ENCODE data around the gene TNFRSF13B.

TNFRSF13B gene

DNA sequence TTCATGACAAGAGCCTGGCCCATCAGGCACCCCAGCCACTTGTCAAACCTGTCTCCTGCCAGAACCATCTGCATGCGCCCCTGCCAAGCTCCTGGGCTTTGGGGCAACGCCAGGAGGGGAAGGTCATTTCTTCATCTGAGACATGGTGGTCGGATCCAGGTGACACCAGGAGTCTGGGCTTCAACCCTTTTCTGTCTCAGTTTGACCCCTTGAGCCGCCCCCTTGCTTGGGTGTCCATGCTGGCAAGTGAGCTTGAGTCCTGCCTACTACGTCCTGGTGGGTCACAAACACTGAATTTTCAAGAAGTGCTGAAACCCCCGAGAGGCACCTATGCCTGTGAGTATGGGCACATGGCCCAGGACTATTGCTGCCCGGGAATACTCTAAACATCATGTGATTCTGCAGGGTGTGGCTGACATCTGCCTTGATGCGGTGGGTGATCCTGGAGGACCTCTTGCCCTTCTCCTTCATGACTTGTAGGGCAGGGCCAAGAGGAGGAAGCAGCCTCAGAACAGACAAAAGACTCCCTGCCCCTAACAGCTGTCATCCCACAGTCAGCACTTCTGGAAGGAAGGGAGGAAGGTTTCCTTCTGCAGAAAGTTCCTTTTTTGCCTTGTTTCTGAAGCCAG is 43.4 kb downstream of the TNFRSF13B start:
- Histone ChIP-seq H2BK12ac (ENCODE audit: low read length) (peak overlapping the region; percentile 72), H3K23ac (ENCODE audit: low read length) (no peak overlapping the region), H3K9me3 (ENCODE audit: insufficient read depth, low read depth, low read length) (peaks cover 4% of the 10 kb centered on the region), H3K14ac (ENCODE audit: low read length) (peak overlapping the region; percentile 20), H3K4me3 (ENCODE audit: low read depth, low read length) (no peak overlapping the region), H3K27ac (ENCODE audit: low read depth, low read length) (peak overlapping the region; percentile 31), H3K18ac (ENCODE audit: low read length) (peak overlapping the region; percentile 15), H3K36me3 (ENCODE audit: control insufficient read depth in 1 of 2, insufficient read depth in 2 of 2, low read length in 2 of 2) (no peaks in the 10 kb centered on the region), H4K91ac (ENCODE audit: low read depth, low read length) (peak overlapping the region; percentile 54), H3K27me3 (ENCODE audit: insufficient read depth, low read length) (no peaks in the 10 kb centered on the region), H3K4ac (ENCODE audit: low read depth, low read length) (no peak overlapping the region), H2AFZ (ENCODE audit: insufficient read depth, low read length, poor library complexity) (no peak overlapping the region), H4K12ac (ENCODE audit: low read depth, low read length) (no peak overlapping the region), H3K79me2 (ENCODE audit: control insufficient read depth, insufficient read depth, low read length, poor library complexity) (no peaks in the 10 kb centered on the region), H3K9ac (ENCODE audit: low read length) (no peak overlapping the region), H3K79me1 (ENCODE audit: low read length) (peaks cover 2% of the 10 kb centered on the region), H2BK5ac (ENCODE audit: low read depth, low read length, poor library complexity) (no peak overlapping the region), H2AK5ac (ENCODE audit: low read length) (peak overlapping the region; percentile 1), H4K8ac (ENCODE audit: low read depth, low read length) (no peak overlapping the region), H2BK120ac (ENCODE audit: insufficient read depth, low read length, poor library complexity) (peak overlapping the region; percentile 0), H3K4me1 (ENCODE audit: control insufficient read depth in 1 of 2, insufficient read depth in 2 of 2, low read length in 2 of 2) (peaks cover 3 to 9% of the 10 kb centered on the region in 2 experiments), H3K4me2 (ENCODE audit: low read length) (no peak overlapping the region)
- no peak for DNase-seq
- WGBS (ENCODE audit: extremely low coverage, insufficient coverage, insufficient read length), result no CpG with 5 or more reads among the region's 8 CpGs

DNA sequence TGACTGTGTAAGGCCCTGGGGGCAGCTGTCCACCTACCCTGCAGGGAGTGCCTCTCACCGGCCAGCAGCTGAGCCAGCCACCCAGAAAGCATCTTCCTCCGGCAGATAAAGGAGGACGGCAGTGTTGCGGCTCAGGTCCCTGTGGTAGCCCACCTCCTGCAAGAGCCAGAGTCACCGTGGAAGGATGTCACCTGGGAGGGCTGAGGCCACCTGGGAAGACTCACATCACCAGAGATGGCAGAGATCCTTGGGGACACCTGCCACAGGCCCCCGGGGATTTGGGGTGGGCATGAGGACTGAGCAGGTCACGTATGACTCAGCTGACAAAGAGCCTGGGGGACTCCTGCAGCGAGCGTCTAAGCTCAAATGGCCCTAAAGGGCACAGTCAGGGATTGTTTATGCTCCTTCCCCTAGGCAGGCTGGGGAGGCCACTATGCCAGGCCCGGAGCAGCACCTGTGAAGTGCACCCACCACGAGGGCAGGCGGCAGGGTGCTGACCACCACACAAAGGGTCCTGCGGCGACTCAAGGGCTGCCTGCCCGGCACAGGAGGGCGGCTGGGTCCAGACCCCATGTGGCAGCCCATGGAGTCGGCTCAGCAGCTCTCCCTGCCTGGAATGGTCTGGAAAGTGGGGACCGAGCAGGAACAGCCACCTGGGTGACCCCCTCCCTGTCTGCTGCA is 44.1 kb downstream of the TNFRSF13B start:
- Histone ChIP-seq H2AFZ (ENCODE audit: insufficient read depth, low read length, poor library complexity) (no peak overlapping the region), H3K27me3 (ENCODE audit: insufficient read depth, low read length) (no peaks in the 10 kb centered on the region), H3K9ac (ENCODE audit: low read length) (no peak overlapping the region), H3K27ac (ENCODE audit: low read depth, low read length) (no peak overlapping the region), H3K18ac (ENCODE audit: low read length) (no peak overlapping the region), H2AK5ac (ENCODE audit: low read length) (peak overlapping the region; percentile 42), H4K8ac (ENCODE audit: low read depth, low read length) (no peak overlapping the region), H3K14ac (ENCODE audit: low read length) (peak overlapping the region; percentile 4), H3K4me1 (ENCODE audit: control insufficient read depth in 1 of 2, insufficient read depth in 2 of 2, low read length in 2 of 2) (peaks cover 3 to 9% of the 10 kb centered on the region in 2 experiments), H2BK12ac (ENCODE audit: low read length) (peak overlapping the region; percentile 27), H2BK120ac (ENCODE audit: insufficient read depth, low read length, poor library complexity) (no peak overlapping the region), H3K4me2 (ENCODE audit: low read length) (no peak overlapping the region), H3K9me3 (ENCODE audit: insufficient read depth, low read depth, low read length) (peaks cover 2% of the 10 kb centered on the region), H3K4ac (ENCODE audit: low read depth, low read length) (no peak overlapping the region), H2BK5ac (ENCODE audit: low read depth, low read length, poor library complexity) (no peak overlapping the region), H4K91ac (ENCODE audit: low read depth, low read length) (peak overlapping the region; percentile 54), H4K12ac (ENCODE audit: low read depth, low read length) (no peak overlapping the region), H3K79me2 (ENCODE audit: control insufficient read depth, insufficient read depth, low read length, poor library complexity) (no peaks in the 10 kb centered on the region), H3K4me3 (ENCODE audit: low read depth, low read length) (no peak overlapping the region), H3K36me3 (ENCODE audit: control insufficient read depth in 1 of 2, insufficient read depth in 2 of 2, low read length in 2 of 2) (no peaks in the 10 kb centered on the region), H3K23ac (ENCODE audit: low read length) (no peak overlapping the region), H3K79me1 (ENCODE audit: low read length) (peaks cover 2% of the 10 kb centered on the region)
- no CpG with 5 or more reads among the region's 18 CpGs for WGBS (ENCODE audit: extremely low coverage, insufficient coverage, insufficient read length)
- no peak for DNase-seq

DNA sequence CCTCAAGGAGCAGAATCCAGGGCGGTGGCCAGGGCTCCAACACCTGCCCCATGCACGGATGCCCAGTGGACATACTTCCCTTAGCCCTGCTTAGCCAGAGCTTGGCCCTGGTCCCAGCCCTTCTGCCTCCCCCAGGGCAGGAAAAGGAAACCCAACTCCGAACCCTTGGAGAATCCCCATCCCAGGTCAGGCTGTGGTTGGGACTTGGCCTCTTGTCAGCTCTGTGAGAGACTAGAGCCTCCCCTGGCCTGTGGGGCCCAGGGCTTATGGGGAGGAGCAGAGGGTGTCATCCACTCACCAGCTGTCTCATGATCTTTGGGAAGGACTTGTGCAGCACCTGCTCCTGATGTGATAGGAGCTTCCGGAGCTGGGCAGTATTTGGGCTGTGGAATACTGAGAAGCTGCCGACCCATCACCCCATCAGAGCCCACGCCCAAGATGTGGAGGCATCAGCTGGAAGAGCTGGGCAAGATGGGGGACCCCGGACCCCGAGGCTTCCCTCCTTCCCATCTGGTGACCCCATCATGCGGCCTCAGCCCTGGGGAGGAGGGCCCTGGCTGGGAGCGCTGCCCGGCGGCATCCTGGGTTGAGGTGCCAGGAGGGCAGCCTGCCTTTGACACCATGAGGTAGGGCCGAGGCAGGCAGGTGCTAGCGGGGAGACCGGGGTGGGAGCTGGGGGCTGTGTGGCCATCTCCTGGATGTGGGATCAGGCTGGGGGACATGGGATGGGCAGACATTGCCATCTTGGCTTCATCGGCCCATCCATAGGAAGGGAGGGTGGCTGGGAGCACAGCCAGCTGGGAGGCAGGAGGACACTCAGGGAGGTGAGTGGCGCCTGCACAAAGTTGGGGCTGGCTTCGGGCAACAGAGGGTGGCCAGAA is 45.1 kb downstream of the TNFRSF13B start:
- H3K14ac ChIP-seq (ENCODE audit: low read length), result no peak overlapping the region
- H3K27me3 ChIP-seq (ENCODE audit: insufficient read depth, low read length), result no peaks in the 10 kb centered on the region
- DNase-seq, result no peak
- peaks cover 2% of the 10 kb centered on the region for H3K79me1 ChIP-seq (ENCODE audit: low read length)
- H3K36me3 ChIP-seq (ENCODE audit: control insufficient read depth in 1 of 2, insufficient read depth in 2 of 2, low read length in 2 of 2), result no peaks in the 10 kb centered on the region
- peaks cover 2% of the 10 kb centered on the region for H3K9me3 ChIP-seq (ENCODE audit: insufficient read depth, low read depth, low read length)
- no peak overlapping the region for H3K18ac ChIP-seq (ENCODE audit: low read length)
- no peak overlapping the region for H2AK5ac ChIP-seq (ENCODE audit: low read length)
- no peak overlapping the region for H2BK120ac ChIP-seq (ENCODE audit: insufficient read depth, low read length, poor library complexity)
- H4K8ac ChIP-seq (ENCODE audit: low read depth, low read length), result no peak overlapping the region
- peaks cover 3 to 9% of the 10 kb centered on the region in 2 experiments for H3K4me1 ChIP-seq (ENCODE audit: control insufficient read depth in 1 of 2, insufficient read depth in 2 of 2, low read length in 2 of 2)
- no peak overlapping the region for H2AFZ ChIP-seq (ENCODE audit: insufficient read depth, low read length, poor library complexity)
- H3K4ac ChIP-seq (ENCODE audit: low read depth, low read length), result no peak overlapping the region
- no CpG with 5 or more reads among the region's 18 CpGs for WGBS (ENCODE audit: extremely low coverage, insufficient coverage, insufficient read length)
- no peak overlapping the region for H2BK5ac ChIP-seq (ENCODE audit: low read depth, low read length, poor library complexity)
- no peak overlapping the region for H3K4me3 ChIP-seq (ENCODE audit: low read depth, low read length)
- no peak overlapping the region for H3K27ac ChIP-seq (ENCODE audit: low read depth, low read length)
- no peaks in the 10 kb centered on the region for H3K79me2 ChIP-seq (ENCODE audit: control insufficient read depth, insufficient read depth, low read length, poor library complexity)
- no peak overlapping the region for H4K91ac ChIP-seq (ENCODE audit: low read depth, low read length)
- H4K12ac ChIP-seq (ENCODE audit: low read depth, low read length), result no peak overlapping the region
- no peak overlapping the region for H3K9ac ChIP-seq (ENCODE audit: low read length)
- no peak overlapping the region for H3K4me2 ChIP-seq (ENCODE audit: low read length)
- no peak overlapping the region for H3K23ac ChIP-seq (ENCODE audit: low read length)
- H2BK12ac ChIP-seq (ENCODE audit: low read length), result no peak overlapping the region

DNA sequence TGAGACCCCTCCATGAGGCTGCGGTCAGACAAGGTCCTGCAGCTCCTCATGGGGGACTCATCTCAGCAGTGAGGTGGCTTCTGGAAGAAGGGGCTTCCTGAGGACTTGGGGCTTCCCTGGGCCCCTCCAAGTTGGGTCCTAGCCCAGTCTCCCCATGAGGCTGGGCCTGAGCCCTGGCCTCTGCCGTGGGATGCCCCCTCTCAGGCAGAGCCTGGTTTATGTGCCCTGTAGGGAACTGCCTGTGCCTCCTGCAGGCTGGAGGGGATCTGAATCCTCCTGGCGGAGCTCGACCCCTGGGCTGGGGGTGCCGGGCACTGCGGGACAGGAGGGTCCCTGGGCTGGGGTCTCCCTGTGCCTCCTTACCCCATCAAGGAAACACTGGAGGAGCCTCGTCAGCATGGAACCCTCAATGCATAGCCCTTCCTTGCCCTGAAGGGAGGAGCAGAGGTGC is 45.8 kb downstream of the TNFRSF13B start:
- Histone ChIP-seq H2BK12ac (ENCODE audit: low read length) (no peak overlapping the region), H3K9me3 (ENCODE audit: insufficient read depth, low read depth, low read length) (peaks cover 2% of the 10 kb centered on the region), H3K36me3 (ENCODE audit: control insufficient read depth in 1 of 2, insufficient read depth in 2 of 2, low read length in 2 of 2) (no peaks in the 10 kb centered on the region), H3K14ac (ENCODE audit: low read length) (no peak overlapping the region), H3K23ac (ENCODE audit: low read length) (no peak overlapping the region), H3K4me2 (ENCODE audit: low read length) (no peak overlapping the region), H2BK120ac (ENCODE audit: insufficient read depth, low read length, poor library complexity) (no peak overlapping the region), H2AK5ac (ENCODE audit: low read length) (no peak overlapping the region), H2AFZ (ENCODE audit: insufficient read depth, low read length, poor library complexity) (no peak overlapping the region), H3K4me1 (ENCODE audit: control insufficient read depth in 1 of 2, insufficient read depth in 2 of 2, low read length in 2 of 2) (peaks cover 3 to 9% of the 10 kb centered on the region in 2 experiments), H2BK5ac (ENCODE audit: low read depth, low read length, poor library complexity) (no peak overlapping the region), H3K27me3 (ENCODE audit: insufficient read depth, low read length) (no peaks in the 10 kb centered on the region), H3K18ac (ENCODE audit: low read length) (no peak overlapping the region), H3K4me3 (ENCODE audit: low read depth, low read length) (no peak overlapping the region), H3K4ac (ENCODE audit: low read depth, low read length) (no peak overlapping the region), H4K12ac (ENCODE audit: low read depth, low read length) (no peak overlapping the region), H4K8ac (ENCODE audit: low read depth, low read length) (no peak overlapping the region), H3K9ac (ENCODE audit: low read length) (no peak overlapping the region), H3K79me2 (ENCODE audit: control insufficient read depth, insufficient read depth, low read length, poor library complexity) (no peaks in the 10 kb centered on the region), H3K27ac (ENCODE audit: low read depth, low read length) (no peak overlapping the region), H4K91ac (ENCODE audit: low read depth, low read length) (no peak overlapping the region), H3K79me1 (ENCODE audit: low read length) (peaks cover 2% of the 10 kb centered on the region)
- DNase-seq, result no peak
- WGBS (ENCODE audit: extremely low coverage, insufficient coverage, insufficient read length), result no CpG with 5 or more reads among the region's 7 CpGs

Measured in trophoblast cell (in vitro differentiated cells and primary cell).